Uterus (tissue), 4 donors: ENCODE results near the gene DMAC2. TPM values are rescaled to one million over a fixed set of nuclear protein-coding genes. Genes with fewer than 3 reads are reported as not detected.
"Not testable (repeated sequence)": the region's sequence is repeated elsewhere in the genome, so short reads cannot be mapped to it uniquely, and the experiment has no call there.

Experiments used
- DNase-seq, 2 donors: peaks; one replicate each; pipeline ENCODE4 v3.0.0-alpha.2; 2019 to 2020
- H3K27ac ChIP-seq, 2 donors: fragments of 200-600 bp; sonication (generic); 1 replicate in 1 of 2; 2 replicates in 1 of 2; pipeline ENCODE4 v1.5.1; 2016 to 2018
- H3K27me3 ChIP-seq, 2 donors: fragments of 200-600 bp; sonication (generic); one replicate each; pipeline ENCODE4 v1.5.1; 2018 to 2019; ENCODE audit warnings: control low read depth in 1 of 2
- H3K36me3 ChIP-seq, 2 donors: fragments of 200-600 bp; sonication (generic); one replicate each; pipeline ENCODE4 v1.5.1; 2019; ENCODE audit warnings: control low read depth in 1 of 2
- H3K4me1 ChIP-seq, 2 donors: fragments of 200-600 bp; sonication (generic); one replicate each; pipeline ENCODE4 v1.5.1; 2018 to 2019; ENCODE audit warnings: control low read depth in 1 of 2
- H3K4me3 ChIP-seq, 2 donors: fragments of 200-600 bp; sonication (generic); 1 replicate in 1 of 2; 2 replicates in 1 of 2; pipeline ENCODE4 v1.5.1; 2018 to 2019; ENCODE audit warnings: mild to moderate bottlenecking in 1 of 2
- H3K9me3 ChIP-seq, 2 donors: fragments of 200-600 bp; sonication (generic); one replicate each; pipeline ENCODE4 v1.5.1; 2019; ENCODE audit warnings: control low read depth in 1 of 2
- CTCF ChIP-seq, 4 experiments: fragments of 200-600 bp in 2 of 4; fragments of 450-650 bp in 2 of 4; sonication (generic) in 2 of 4; IDR thresholded peaks; one replicate each; pipeline ENCODE4 v1.5.1; 2016 to 2019; ENCODE audit warnings: antibody characterized with exemption in 4 of 4, mild to moderate bottlenecking in 2 of 4, moderate library complexity in 1 of 4
- POLR2A ChIP-seq, 2 donors: fragments of 450-650 bp; IDR thresholded peaks; one replicate each; pipeline ENCODE4 v1.6.1; 2016; ENCODE audit warnings: antibody characterized with exemption in 2 of 2, mild to moderate bottlenecking in 1 of 2, moderate library complexity in 1 of 2
- intact Hi-C: fragments of 100-400 bp; cut with DNase I; formaldehyde crosslinking; loops from one replicate; pipeline ENCODE4 v1.15.1; 2023; ENCODE audit warnings: low total_unique reads
- total RNA-seq, 4 donors: library from RNA; depleted of rRNA in 3 of 4; stranded (reverse); fragments of >200 nt in 3 of 4; gene quantifications; one replicate each; pipeline versions ENCODE4 v1.1.0 to v1.2.4, GENCODE V29; 2014 to 2023
- donor health status: DM: yes; HTN: yes; CAD: no.

DMAC2 gene
- total RNA-seq, 4 donors from 2014 or later, result 25.8 to 89.4 (median 32.9) TPM

GRCh38 chr19:41478875-41479756 lies 39.4 kb upstream of the DMAC2 start:
- Histone ChIP-seq H3K4me1 (no peaks in the 10 kb centered on the region), H3K4me3 (peak overlapping the region in 1 of 2 donors; percentile 10), H3K27ac (peak overlapping the region; percentile 46 to 71), H3K36me3 (no peaks in the 10 kb centered on the region), H3K9me3 (no peaks in the 10 kb centered on the region), H3K27me3 (no peaks in the 10 kb centered on the region)
- DNase-seq, result no peak
- TF ChIP-seq CTCF (IDR thresholded peaks at IDR 0.05) (no peak), POLR2A (IDR thresholded peaks at IDR 0.05) (no peak)
- intact Hi-C loops, result no loop called here

- DNase-seq, result no peak
- intact Hi-C loops, result no loop called here
- Histone ChIP-seq H3K36me3 (no peaks in the 10 kb centered on the region), H3K27me3 (no peaks in the 10 kb centered on the region), H3K4me3 (no peak overlapping the region), H3K9me3 (no peaks in the 10 kb centered on the region), H3K27ac (peak overlapping the region; percentile 46 to 65), H3K4me1 (no peaks in the 10 kb centered on the region)
- TF ChIP-seq CTCF (IDR thresholded peaks at IDR 0.05) (no peak), POLR2A (IDR thresholded peaks at IDR 0.05) (no peak)
Observed at GRCh38 chr19:41478171-41478570, 38.5 kb upstream of the DMAC2 start.

- Histone ChIP-seq H3K9me3 (no peaks in the 10 kb centered on the region), H3K27me3 (no peaks in the 10 kb centered on the region), H3K4me3 (no peak overlapping the region), H3K36me3 (no peaks in the 10 kb centered on the region), H3K27ac (no peak overlapping the region), H3K4me1 (no peaks in the 10 kb centered on the region)
- intact Hi-C loops, result no loop called here
- TF ChIP-seq CTCF (IDR thresholded peaks at IDR 0.05) (no peak), POLR2A (IDR thresholded peaks at IDR 0.05) (no peak)
- DNase-seq, result no peak
Observed at GRCh38 chr19:41476583-41476982, 36.9 kb upstream of the DMAC2 start.

- H3K27me3 ChIP-seq, H3K36me3 ChIP-seq, H3K27ac ChIP-seq, H3K9me3 ChIP-seq, intact Hi-C loops, H3K4me3 ChIP-seq, DNase-seq, H3K4me1 ChIP-seq: not testable (repeated sequence)
Observed at GRCh38 chr19:41463257-41464256, 23.8 kb upstream of the DMAC2 start.

GRCh38 chr19:41462497-41462896 lies 22.8 kb upstream of the DMAC2 start:
- no peaks in the 10 kb centered on the region for H3K36me3 ChIP-seq

More at GRCh38 chr19:41462497-41462896, 22.8 kb upstream of the DMAC2 start:
- Histone ChIP-seq H3K9me3 (no peaks in the 10 kb centered on the region), H3K27ac (no peak overlapping the region), H3K27me3 (peaks cover 0 to 6% of the 10 kb centered on the region in 2 donors), H3K4me3 (no peak overlapping the region), H3K4me1 (no peaks in the 10 kb centered on the region)
- intact Hi-C loops, result no loop called here
- TF ChIP-seq POLR2A (IDR thresholded peaks at IDR 0.05) (no peak), CTCF (IDR thresholded peaks at IDR 0.05) (no peak)
- DNase-seq, result no peak
